ENCODE measurements around the gene SLC16A12.

DNA sequence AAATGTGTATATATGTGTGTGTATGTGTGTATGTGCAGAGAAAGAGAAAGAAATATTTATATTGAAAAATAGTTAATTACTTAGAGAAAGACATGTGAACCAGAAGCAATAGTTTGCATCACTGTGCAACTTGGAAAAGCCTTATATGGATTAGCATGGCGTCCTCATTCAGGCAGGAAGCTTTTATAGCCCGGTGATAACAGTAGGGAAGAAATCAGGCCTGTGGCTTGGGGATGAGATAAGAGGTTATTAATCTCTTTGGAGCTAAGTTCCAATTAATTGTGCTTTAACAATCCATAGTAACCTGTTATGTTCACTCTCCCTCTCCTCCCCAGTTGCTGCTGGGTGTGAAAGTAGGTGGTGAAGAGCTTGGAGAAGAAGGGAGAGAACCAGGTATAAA is 84.5 kb downstream of the SLC16A12 start:
- TF ChIP-seq, protein P1, sequence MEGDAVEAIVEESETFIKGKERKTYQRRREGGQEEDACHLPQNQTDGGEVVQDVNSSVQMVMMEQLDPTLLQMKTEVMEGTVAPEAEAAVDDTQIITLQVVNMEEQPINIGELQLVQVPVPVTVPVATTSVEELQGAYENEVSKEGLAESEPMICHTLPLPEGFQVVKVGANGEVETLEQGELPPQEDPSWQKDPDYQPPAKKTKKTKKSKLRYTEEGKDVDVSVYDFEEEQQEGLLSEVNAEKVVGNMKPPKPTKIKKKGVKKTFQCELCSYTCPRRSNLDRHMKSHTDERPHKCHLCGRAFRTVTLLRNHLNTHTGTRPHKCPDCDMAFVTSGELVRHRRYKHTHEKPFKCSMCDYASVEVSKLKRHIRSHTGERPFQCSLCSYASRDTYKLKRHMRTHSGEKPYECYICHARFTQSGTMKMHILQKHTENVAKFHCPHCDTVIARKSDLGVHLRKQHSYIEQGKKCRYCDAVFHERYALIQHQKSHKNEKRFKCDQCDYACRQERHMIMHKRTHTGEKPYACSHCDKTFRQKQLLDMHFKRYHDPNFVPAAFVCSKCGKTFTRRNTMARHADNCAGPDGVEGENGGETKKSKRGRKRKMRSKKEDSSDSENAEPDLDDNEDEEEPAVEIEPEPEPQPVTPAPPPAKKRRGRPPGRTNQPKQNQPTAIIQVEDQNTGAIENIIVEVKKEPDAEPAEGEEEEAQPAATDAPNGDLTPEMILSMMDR (IDR thresholded peaks at IDR 0.05): no peak
- TF ChIP-seq POLR2A (IDR thresholded peaks at IDR 0.05): no peak
